ENCODE data around the gene HTRA1. TPM values are rescaled to one million over a fixed set of nuclear protein-coding genes. Genes with fewer than 3 reads are reported as not detected.

The HTRA1 gene
- total RNA-seq, 2 donors from 2014 or later: 29.3 to 36.6 TPM

GRCh38 chr10:122509323-122509722, 48.0 kb downstream of the HTRA1 start:
- Histone ChIP-seq H3K4me3 (no peak overlapping the region), H3K9me3 (no peaks in the 10 kb centered on the region), H3K4me1 (peaks cover 7% of the 10 kb centered on the region), H3K27ac (no peak overlapping the region), H3K27me3 (no peaks in the 10 kb centered on the region), H3K36me3 (replicated peaks in 1 of 2; ENCODE audit: insufficient read depth in 1 of 2, low read depth in 2 of 2) (no peaks in the 10 kb centered on the region)
- intact Hi-C loops (cut with DNase I): no loop called here
- ATAC-seq (no peak), DNase-seq (no peak)
- WGBS, 2 donors: 87% methylated on average over 9 to 11 of the region's 11 CpGs
- TF ChIP-seq POLR2A (IDR thresholded peaks at IDR 0.05): no peak
- no peak for TF ChIP-seq CTCF (IDR thresholded peaks at IDR 0.05)

GRCh38 chr10:122510326-122510725, 49.0 kb downstream of the HTRA1 start:
- WGBS, 2 donors: 86% methylated on average over 6 to 11 of the region's 11 CpGs
- no peaks in the 10 kb centered on the region for H3K9me3 ChIP-seq
- intact Hi-C loops (cut with DNase I): no loop called here
- peak in 1 of 4 donors; percentile 44 for DNase-seq
- H3K4me3 ChIP-seq: no peak overlapping the region
- TF ChIP-seq CTCF (IDR thresholded peaks at IDR 0.05) (no peak), POLR2A (IDR thresholded peaks at IDR 0.05) (no peak)
- H3K27me3 ChIP-seq: no peaks in the 10 kb centered on the region
- no peak overlapping the region for H3K27ac ChIP-seq
- no peaks in the 10 kb centered on the region for H3K36me3 ChIP-seq (replicated peaks in 1 of 2; ENCODE audit: insufficient read depth in 1 of 2, low read depth in 2 of 2)
- H3K4me1 ChIP-seq: no peaks in the 10 kb centered on the region
- ATAC-seq: no peak

- 68 to 82% methylated on average over 3 of the region's 3 CpGs for WGBS, 2 donors
- H3K27ac ChIP-seq: no peak overlapping the region
These were observed 49.4 kb downstream of the HTRA1 start for GRCh38 chr10:122510736-122511135.

GRCh38 chr10:122513053-122513452, 51.7 kb downstream of the HTRA1 start:
- Histone ChIP-seq H3K4me3 (no peak overlapping the region), H3K4me1 (no peaks in the 10 kb centered on the region), H3K36me3 (replicated peaks in 1 of 2; ENCODE audit: insufficient read depth in 1 of 2, low read depth in 2 of 2) (no peaks in the 10 kb centered on the region), H3K9me3 (no peaks in the 10 kb centered on the region), H3K27ac (no peak overlapping the region), H3K27me3 (no peaks in the 10 kb centered on the region)
- intact Hi-C loops (cut with DNase I): no loop called here
- 88 to 90% methylated on average over 4 of the region's 4 CpGs for WGBS, 2 donors
- ATAC-seq: no peak
- no peak for DNase-seq
- TF ChIP-seq CTCF (IDR thresholded peaks at IDR 0.05) (no peak), POLR2A (IDR thresholded peaks at IDR 0.05) (no peak)

More at GRCh38 chr10:122510736-122511135, 49.4 kb downstream of the HTRA1 start:
- TF ChIP-seq POLR2A (IDR thresholded peaks at IDR 0.05) (no peak), CTCF (IDR thresholded peaks at IDR 0.05) (no peak)
- Histone ChIP-seq H3K9me3 (no peaks in the 10 kb centered on the region), H3K4me3 (no peak overlapping the region), H3K36me3 (replicated peaks in 1 of 2; ENCODE audit: insufficient read depth in 1 of 2, low read depth in 2 of 2) (no peaks in the 10 kb centered on the region), H3K27me3 (no peaks in the 10 kb centered on the region), H3K4me1 (no peaks in the 10 kb centered on the region)
- intact Hi-C loops (cut with DNase I): no loop called here
- ATAC-seq (no peak), DNase-seq (no peak)

GRCh38 chr10:122514045-122514840, 52.9 kb downstream of the HTRA1 start:
- TF ChIP-seq CTCF (IDR thresholded peaks at IDR 0.05) (no peak), POLR2A (IDR thresholded peaks at IDR 0.05) (no peak)
- Histone ChIP-seq H3K9me3 (no peaks in the 10 kb centered on the region), H3K4me3 (no peak overlapping the region), H3K36me3 (replicated peaks in 1 of 2; ENCODE audit: insufficient read depth in 1 of 2, low read depth in 2 of 2) (no peaks in the 10 kb centered on the region), H3K27ac (peak overlapping the region in 1 of 4 donors; percentile 3), H3K4me1 (no peaks in the 10 kb centered on the region), H3K27me3 (no peaks in the 10 kb centered on the region)
- intact Hi-C loops (cut with DNase I): no loop called here
- WGBS, 2 donors: 87% methylated on average over 22 of the region's 22 CpGs
- ATAC-seq (no peak), DNase-seq (no peak)
